Activated CD8-positive, alpha-beta memory T cell treated with anti-CD3 and anti-CD28 coated beads, Interleukin-2, amount 50 U/mL, for 24 hours (primary cell): Measurements from ENCODE around the gene GNB5.
"Not testable (repeated sequence)": the region's sequence is repeated elsewhere in the genome, so short reads cannot be mapped to it uniquely, and the experiment has no call there.

ENCODE experiments used
- DNase-seq: peaks from one replicate; pipeline ENCODE4 v3.0.0-alpha.2; 2020; ENCODE audit errors: extremely low read depth

Gene GNB5

DNA sequence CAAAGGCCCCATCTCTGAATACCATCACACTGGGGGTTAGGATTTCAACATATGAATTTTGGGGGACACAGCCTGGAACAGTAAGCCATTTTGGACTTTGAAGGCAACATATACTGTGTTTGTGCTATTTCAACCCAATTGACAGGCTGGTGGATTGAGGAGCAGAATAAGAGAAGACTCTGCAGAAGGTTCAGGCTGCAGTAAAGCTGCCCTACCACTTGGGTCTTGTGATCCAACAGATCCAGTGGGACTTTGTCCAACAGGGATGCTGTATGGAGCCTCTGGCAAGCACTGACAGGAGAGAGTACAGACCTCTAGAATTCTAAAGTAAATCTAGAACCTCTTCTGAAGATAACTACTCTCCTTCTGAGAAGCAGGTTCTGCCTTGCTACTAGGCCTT is 77.5 kb downstream of the GNB5 start:
- DNase-seq, result no peak

DNA sequence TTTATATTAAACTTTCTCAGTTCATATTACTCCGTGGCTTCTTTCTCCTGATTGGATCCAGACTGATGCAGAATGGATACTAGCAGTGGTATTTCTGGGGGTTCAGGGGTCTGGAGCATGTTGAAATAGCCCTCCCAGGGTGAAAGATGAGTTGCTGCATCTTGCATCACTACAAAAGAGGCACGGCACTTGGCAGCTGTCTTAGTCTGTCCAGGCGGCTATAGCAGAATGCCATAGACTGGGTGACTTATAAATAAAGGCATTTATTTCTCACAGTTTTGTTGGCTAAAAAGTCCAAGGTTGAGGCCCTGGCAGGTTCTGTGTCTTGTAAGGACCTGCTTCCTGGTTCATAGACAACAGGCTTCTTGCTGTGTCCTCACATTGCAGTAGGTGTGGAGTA is 78.0 kb downstream of the GNB5 start:
- DNase-seq, result no peak

DNA sequence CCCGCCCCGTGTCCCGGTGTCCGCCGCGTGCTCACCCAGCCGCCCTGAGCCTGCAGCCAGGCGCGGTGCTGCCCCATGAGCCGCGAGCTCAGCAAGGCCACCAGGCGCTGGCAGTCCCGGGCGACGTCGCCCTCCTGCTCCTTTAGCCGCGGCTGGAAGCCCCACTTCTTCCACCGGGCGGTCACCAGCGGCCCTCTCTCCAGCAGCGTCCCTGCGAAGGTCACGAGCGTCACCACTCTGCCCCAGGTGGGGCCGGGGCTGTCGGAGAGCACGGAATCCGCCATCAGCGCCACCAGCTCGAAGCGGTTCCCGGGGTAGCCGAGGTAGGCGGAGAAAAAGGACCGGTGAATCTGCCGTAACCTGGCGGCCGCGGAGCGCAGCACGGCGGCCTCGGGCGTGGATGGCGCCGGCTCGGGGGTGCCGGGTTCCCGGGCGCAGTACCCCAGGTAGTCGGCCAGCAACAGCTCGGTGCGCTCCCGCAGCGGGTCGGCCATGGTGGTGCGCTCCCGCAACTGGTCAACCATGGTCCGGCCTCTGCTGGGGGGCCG is 78.9 kb downstream of the GNB5 start:
- no peak for DNase-seq

DNA sequence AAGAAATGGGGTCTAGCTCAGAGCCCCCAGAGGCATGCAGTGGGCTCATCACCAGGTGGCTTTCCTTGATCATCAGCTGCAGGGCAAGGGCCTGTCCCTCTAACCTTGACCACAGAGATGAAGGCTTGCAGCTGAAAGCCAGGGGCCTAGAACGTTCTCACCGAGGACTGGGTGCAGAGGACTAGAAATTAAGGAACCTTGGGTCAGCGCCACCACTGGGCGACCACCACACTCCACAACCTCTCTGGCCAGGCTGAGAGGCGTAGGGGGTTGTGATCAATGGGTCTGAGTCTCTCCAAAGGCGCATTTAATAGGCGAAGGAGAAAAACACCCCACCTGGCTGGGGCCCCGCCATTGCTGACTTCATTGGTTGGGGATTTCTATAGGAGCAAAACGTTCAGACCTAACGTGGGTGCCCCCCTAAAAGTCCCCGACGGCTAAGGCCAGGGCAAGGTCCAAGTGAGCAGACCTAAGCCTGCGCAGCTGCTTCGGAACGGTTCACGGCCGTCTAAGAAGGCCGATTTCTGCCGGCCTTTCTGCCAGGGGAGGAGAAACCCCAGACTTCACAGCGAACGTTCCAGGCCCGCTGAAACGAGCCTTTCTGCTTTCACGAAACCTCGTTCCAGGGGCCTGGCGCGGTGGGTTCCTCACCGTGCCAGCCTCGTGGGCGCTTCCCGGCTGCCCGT is 79.5 kb downstream of the GNB5 start:
- no peak for DNase-seq

DNA sequence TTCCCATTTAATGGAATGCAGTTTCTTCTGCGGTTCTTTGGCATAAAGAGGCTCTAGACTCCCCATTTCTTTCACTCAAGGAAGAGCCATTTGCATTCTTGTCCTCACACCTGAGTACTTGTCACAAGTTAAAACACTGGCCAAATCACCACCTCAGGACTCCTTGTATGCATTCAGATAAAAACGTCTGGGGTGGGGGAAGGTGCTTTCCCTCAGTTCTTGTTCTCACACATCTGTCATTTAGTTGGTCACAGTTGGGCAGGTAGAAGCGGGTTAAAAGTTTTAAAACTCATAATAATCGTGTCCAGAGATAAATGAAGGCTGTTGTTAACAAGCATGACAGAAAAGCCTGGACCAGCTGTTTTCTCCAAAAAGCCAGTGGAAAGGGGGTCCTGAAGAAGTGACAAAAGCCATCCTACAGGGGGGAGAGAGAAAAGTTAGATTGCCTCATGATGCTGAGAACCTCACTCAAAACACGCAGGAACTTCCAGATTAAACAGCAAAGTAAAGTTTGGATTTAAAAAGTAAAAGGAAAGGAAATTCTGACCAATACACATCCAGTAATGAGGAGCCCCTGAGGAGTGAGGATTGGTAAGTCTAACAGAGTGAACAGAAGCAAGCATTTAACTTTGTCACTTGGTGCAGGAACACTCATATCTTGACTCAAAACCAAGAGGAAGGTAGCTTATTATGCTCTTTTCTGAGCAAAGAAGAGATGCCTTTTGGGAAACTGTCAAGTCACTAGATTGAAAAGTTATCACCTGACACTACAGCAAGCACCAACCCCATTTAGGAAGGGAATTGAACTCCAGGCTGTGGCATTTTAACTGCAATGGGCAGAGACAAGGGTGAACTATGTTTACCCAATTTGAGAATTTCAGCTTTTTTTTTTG is 81.4 kb downstream of the GNB5 start:
- DNase-seq, result no peak

DNA sequence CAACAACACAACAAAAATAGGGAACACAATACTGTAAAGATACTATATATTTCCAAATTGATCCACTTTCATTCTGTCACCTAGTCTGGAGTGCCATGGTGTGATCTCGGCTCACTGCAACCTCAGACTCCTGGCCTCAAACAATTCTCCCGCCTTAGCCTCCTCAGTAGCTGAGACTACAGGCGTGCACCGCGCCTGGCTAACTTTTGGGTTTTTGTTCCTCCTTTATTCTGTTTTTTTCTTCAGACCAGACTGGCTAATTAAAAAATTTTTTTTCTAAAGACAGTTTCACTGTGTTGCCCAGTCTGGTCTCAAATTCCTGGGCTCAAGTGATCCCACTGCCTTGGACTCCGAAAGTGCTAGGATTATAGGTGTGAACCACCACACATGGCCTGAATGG is 84.0 kb downstream of the GNB5 start:
- no peak for DNase-seq

DNA sequence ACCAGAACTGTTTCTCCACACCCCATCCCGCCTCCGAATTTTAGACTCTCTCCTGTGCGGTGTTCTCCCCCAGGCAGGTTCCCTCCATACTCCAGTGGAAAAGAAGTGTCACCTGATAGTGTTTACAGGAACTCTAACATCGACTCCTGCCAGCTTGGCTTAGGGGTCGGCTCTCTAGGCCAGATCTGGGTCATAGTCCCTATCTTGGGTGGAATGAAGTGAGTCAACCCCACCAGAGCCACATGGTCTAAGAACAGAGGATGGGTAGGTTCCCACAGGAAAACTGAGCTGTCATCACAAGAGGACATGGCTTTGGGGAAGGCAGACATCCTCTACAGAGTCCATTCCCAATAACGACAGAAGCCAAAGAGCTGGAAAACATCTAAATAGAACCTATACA is 84.6 kb downstream of the GNB5 start:
- DNase-seq, result no peak

DNA sequence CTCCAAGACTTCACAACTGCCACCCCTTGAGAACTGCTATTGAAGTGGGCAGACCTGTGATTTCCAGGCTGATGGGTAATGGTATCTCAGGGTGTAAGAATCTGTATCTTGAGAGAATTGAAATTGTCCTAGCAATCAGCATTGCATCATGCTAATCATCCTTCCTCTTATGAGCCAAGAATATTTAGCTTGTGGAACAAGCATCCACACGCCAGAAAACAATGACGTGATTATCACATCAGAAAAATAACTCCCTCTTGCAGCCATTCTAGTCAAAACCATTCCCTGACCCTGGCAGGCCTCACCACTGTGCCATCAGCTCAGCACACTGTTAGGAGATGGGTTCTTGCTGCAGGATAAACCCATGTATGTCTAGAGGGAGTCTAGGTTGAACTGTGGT is 85.3 kb downstream of the GNB5 start:
- no peak for DNase-seq

DNA sequence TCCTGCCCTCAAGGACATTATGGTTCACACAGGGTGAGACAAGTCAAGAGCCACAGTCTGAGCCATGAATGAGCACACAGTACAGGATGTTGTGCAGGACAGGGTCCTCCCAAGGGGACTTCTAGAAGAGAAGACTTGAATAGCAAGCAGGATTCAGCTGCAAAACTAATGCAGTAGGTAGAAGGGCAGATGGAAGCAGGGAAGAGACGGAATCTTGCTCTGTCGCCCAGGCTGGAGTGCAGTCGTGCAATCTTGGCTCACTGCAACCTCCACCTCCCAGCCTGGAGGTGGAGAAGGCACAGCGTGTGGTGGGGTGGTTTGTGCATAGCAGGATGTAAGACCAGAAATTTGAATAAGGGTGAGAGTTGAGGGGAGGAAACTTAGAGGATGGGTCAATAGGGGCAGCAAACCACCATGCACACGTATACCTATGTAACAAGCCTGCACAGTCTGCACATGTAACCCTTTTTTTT is 86.6 kb downstream of the GNB5 start:
- DNase-seq, result no peak

DNA sequence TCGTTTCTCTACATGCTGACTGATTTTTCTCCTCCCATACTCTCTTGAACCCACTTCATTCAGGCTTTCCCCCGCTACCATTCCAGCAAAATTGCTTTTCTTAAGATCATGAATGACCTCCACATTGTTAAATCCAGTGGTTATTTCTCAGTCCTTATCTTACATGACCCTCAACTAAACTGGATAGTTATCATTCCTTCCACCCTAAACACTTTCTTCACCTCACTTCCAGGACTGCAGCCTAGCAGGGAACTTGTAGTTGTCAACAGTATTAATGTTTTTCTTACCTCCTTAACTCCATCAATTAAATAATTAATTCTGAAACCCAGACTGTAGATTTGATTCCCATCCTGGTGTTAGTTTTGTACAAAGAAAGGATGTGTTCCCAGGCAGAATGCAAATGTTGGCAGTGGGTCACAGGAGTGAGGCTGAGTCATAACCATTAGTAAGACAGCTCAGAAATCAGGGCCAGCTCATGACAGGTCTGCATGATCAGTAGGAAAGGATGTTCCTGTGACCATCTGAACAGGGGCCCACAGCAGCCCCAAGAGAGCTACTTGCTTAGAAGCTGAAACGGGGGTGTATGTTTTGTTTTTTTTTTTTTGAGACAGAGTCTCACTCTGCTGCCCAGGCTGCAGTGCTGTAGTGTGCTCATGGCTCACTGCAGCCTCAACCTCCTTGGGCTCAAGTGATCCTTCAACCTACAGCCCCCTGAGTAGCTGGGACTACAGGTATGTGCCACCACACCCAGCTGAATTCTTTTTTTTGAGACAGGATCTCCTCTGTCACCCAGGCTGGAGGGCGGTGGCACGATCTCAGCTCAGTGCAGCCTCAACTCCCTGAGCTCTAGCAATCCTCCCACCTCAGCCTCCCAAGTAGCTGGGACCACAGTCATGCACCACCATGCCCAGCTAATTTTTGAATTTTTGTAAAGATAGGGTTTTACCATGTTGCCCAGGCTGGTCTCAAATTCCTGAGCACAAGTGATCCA is 87.7 kb downstream of the GNB5 start:
- DNase-seq, result no peak

DNA sequence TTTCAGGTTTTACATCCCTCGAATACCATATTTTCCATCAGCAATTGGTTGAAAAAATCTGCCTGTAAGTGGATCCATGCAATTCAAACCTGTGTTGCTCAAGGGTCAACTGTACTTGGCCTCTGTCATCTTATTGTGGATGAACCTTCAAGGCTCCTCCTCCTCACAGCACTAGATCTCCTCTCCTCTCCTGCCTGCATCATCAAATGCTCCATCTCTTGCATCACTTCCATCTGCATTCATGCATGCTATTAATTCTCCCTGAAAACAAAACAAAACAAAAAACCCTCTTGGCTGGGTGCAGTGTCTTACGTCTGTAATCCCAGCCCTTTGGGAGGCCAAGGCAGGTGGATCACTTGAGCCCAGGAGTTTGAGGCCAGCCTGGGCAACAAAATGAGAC is 88.7 kb downstream of the GNB5 start:
- no peak for DNase-seq

DNA sequence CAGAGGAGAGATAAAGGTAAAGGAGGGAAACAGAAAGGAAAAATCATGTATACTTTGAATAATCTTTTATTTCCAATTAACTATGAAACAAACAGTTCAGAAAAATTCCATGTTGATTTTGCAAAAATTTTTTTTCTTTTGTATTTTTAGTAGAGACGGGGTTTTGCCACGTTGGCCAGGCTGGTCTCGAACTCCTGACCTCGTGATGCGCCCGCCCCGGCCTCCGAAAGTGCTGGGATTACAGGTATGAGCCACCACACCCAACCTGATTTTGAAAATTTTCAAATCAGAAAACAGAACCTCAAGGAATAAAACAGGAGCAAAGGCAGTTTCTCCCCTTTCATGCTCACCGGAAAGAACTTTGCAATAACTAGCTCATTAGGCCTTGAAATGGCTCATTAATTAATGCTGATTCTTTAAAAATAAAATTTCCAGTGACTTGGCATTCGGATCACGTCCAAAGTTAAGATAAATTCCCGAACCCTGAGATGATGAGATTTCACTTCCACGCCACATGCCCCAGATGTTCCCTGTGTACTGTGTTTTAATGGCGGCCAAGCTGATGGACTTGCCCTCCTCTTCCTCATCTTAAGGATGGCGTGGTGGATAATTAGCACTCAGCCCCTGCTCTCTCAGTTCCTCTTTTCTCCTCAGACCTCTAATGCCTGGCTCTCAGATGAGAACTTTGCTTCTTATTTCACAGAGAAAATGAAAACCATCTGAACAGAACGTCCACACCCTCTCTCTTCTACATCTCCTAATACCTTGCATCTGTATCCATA is 89.5 kb downstream of the GNB5 start:
- no peak for DNase-seq

DNA sequence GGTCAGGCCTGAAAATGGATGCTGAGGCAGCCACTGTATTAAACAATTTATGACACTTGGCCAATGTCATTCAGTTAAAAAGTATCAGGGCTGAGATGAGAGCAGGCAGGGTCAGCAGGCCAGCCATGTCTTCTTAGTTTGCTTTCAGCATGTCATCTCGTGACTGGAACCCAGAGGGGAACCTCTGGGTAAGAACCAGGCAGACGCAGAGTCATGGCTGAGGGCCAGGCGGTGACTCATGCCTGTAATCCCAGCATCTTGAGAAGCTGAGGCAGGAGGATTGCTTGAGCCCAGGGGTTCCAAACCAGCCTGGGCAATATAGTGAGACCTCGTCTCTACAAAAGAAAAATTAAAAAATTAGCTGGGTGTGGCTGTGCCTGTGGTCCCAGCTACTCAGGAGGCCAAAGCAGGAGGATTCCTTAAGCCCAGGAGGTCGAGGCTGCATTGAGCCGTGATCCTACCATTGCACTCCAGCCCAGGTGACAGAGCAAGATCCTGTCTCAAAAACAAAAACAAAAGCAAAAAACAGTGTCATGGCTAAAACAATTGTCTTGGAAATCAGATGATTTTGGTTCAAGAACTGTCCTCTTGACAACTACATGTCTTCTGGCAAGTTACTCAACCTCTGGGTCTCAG is 90.3 kb downstream of the GNB5 start:
- no peak for DNase-seq

DNA sequence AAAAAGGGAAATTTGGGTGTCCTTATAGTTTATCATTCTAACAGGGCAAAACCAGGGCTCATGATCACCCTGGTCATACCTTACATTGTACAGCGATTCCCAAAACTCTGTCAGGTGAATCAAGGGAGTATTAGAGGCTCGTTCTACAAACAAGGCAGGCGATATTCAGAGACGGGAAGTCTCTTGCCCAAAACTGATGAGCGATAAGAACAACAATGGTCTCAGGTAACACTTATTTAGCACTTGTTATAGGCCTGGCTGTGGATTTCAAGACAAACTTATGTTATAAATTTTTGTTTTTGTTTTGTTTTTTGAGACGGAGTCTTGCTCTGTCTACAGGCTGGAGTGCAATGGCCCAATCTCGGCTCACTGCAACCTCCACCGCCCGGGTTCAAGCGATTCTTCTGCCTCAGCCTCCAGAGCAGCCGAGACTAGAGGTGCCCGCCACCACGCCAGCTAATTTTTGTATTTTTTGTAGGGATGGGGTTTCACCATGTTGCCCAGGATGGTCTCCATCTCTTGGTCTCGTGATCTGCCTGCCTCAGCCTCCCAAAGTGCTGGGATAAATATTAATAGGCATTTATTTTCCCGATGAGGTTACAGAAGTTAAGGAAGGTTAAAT is 91.4 kb downstream of the GNB5 start:
- DNase-seq, result no peak

DNA sequence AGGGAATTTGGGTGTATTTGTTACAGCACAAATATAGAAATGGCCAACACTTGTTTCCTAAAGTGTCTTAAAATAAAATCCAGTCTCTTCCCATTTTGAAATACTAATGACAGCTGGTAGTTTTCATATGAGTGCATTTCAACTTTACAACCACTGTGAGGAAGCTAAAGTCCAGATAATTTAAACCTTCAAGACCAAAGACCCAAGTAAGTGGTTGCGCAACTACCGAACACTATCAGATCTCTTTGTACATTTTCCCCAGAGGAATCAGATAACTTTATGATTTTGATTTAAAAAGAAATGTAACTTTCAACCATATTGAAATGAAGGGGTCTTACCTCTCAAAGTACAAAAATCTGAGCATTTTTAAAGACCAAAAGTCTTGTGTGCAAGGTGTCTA is 92.9 kb downstream of the GNB5 start:
- DNase-seq, result no peak

DNA sequence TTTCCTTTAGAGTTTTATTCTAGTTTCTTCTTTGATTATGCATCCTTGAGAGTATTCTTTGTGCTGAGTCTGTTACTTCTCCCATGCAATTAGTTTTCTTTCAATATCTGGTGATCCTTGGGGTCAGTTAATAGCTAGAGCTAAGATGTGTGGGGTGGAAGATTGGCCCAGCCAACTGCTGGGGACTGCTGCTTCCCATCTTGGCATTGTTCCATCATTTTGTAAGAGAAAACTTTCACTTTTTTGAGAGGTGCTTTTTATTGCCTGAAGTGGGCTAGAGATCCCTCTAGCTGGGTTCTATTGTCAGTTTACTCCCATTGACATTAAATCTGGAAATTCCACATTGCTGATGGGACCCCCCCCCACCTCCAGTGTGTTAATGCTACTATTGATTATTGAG is 94.0 kb downstream of the GNB5 start:
- no peak for DNase-seq

DNA sequence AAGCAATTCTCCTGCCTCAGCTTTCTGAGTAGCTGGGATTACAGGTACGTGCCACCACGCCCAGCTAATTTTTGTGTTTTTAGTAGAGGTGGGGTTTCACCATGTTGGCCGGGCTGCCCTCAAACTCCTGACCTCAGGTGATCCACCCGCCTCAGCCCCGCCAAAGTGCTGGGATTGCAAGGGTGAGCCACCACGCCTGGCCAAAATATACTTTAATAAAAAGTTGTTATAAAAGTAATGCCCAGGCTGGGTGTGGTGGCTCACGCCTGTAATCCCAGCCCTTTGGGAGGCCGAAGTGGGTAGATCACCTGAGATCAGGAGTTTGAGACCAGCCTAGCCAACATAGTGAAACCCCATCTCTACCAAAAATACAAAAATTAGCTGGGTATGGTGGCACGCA is 94.7 kb downstream of the GNB5 start:
- DNase-seq, result not testable (repeated sequence)

DNA sequence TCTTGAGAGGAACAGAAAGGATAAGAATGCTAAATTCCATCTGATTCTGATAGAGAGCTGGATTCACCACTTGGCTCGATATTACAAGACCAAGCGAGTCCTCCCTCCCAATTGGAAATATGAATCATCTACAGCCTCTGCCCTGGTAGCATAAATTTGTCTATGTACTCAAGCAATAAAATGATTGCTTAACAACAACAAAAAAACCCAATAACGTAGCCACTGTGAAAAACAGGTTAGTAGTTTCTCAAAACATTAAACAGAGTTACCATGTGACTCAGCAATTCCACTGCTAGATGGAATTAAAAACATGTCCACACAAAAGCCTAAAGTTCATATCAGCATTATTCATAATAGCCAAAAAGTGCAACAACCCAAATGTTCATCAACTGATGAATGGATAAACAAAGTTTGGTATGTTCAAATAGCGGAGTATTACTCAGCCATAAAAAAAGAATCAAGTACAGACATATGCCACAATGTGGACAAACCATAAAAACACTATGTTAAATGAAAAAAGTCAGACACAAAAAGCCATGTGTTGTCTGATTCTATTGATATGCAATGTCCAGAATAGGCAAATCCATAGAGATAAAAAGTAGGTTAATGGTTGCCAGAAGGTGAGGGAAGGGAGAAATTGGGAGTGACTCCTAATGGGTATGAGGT is 95.5 kb downstream of the GNB5 start:
- DNase-seq, result no peak

DNA sequence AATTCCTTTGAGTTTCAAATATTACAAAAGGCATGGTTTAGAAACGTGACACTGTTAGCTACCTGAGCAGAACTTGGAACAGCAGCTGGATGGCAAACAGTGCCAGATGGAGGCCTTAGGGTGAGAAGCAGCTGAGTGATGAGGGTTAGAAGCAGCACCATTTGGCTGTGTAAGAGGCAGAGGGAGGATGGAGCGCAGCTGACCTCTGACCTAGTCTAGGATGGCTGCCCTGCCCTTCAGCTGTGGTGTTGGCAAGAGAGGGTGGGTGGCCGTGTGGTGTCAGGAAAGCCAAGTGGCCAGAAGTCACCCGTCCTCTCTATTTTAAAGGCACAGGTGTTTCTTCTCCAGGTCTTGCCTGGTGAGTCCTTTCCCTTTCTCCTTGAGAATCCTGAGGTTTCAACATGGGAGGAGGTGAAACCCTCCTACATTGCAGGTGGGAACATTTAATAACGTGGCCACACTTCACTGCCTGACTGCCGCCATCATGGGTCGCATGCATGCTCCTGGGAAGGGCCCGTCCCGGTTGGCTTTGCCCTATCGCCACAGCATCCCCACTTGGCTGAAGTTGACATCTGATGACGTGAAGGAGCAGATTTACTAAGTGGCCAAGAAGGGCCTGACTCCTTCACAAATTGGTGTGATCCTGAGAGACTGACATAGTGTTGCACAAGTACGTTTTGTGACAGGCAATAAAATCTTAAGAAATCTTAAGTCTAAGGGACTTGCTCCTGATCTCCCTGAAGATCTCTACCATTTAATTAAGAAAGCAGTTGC is 96.2 kb downstream of the GNB5 start:
- no peak for DNase-seq
